Measurements from ENCODE around the gene MPHOSPH10. TPM values are rescaled to one million over a fixed set of nuclear protein-coding genes. Genes with fewer than 3 reads are reported as not detected.
"Not testable (repeated sequence)": the region's sequence is repeated elsewhere in the genome, so short reads cannot be mapped to it uniquely, and the experiment has no call there.

The MPHOSPH10 gene
- total RNA-seq (2021; fragmentation: NEBNext Ultra II Directional; extraction: Animal tissue kit (Norgen Biotek cat#: 25700)), result 10 to 100 TPM; 27.7 to 39.5 (median 36.5) TPM
- long read RNA-seq, transcript MPHOSPH10-201 (11 exons, 2,484 nt), result major isoform, 10 of 47 reads
- long read RNA-seq, partial matches to known transcripts, result 34 of 47 reads
- long read RNA-seq, other reads (novel, unspliced or antisense), result 1 of 47 reads

GRCh38 chr2:71130152-71130904, at the start of gene MPHOSPH10, which contains the start of gene MCEE:
MPHOSPH10 (plus strand) TSS chr2:71130634; CDS start chr2:71130666, 32 bp downstream.
MCEE (minus strand) TSS chr2:71130229; CDS start chr2:71130219, 10 bp downstream.
- Mint-ChIP-seq H3K27me3 (ENCODE audit: insufficient read depth) (no peaks in the 10 kb centered on the region; the same call in 1 of the 2 replicates), H3K36me3 (ENCODE audit: low read depth) (peaks cover 5% of the 10 kb centered on the region; the same call in 1 of the 2 replicates), H3K9me3 (no peaks in the 10 kb centered on the region), H3K4me3 (no peak within 1 kb of the TSS), H3K27ac (no peak within 1 kb of the TSS), H3K4me1 (ENCODE audit: low read depth) (peaks cover 23% of the 10 kb centered on the region)
- no peak for TF ChIP-seq CTCF (IDR thresholded peaks at IDR 0.05)
- peak; percentile 89 for DNase-seq

- Mint-ChIP-seq H3K27me3 (ENCODE audit: insufficient read depth) (peaks cover 5% of the 10 kb centered on the region), H3K27ac (peak overlapping the region; percentile 30; the same call in 1 of the 2 replicates), H3K36me3 (ENCODE audit: low read depth) (peaks cover 9% of the 10 kb centered on the region; the same call in 1 of the 2 replicates), H3K4me3 (no peak overlapping the region), H3K4me1 (ENCODE audit: low read depth) (no peaks in the 10 kb centered on the region; the same call in 1 of the 2 replicates), H3K9me3 (no peaks in the 10 kb centered on the region)
- TF ChIP-seq CTCF (IDR thresholded peaks at IDR 0.05), result no peak
- no peak for DNase-seq
Measured at GRCh38 chr2:71082402-71083252, 47.8 kb upstream of the MPHOSPH10 start.

GRCh38 chr2:71083297-71083696, 47.1 kb upstream of the MPHOSPH10 start:
- not testable (repeated sequence) for H3K4me1 Mint-ChIP-seq (ENCODE audit: low read depth); H3K36me3 Mint-ChIP-seq (ENCODE audit: low read depth); DNase-seq; H3K4me3 Mint-ChIP-seq; H3K27ac Mint-ChIP-seq; H3K9me3 Mint-ChIP-seq
- peaks cover 12% of the 10 kb centered on the region for H3K27me3 Mint-ChIP-seq (ENCODE audit: insufficient read depth)

- H3K4me3 Mint-ChIP-seq; DNase-seq; H3K36me3 Mint-ChIP-seq (ENCODE audit: low read depth); H3K27ac Mint-ChIP-seq; H3K4me1 Mint-ChIP-seq (ENCODE audit: low read depth); H3K9me3 Mint-ChIP-seq: not testable (repeated sequence)
- peaks cover 17% of the 10 kb centered on the region for H3K27me3 Mint-ChIP-seq (ENCODE audit: insufficient read depth)
Measured at GRCh38 chr2:71083752-71084312, 46.6 kb upstream of the MPHOSPH10 start.

- peaks cover 29% of the 10 kb centered on the region for H3K27me3 Mint-ChIP-seq (ENCODE audit: insufficient read depth)
- DNase-seq; H3K9me3 Mint-ChIP-seq; H3K4me1 Mint-ChIP-seq (ENCODE audit: low read depth); H3K27ac Mint-ChIP-seq; H3K36me3 Mint-ChIP-seq (ENCODE audit: low read depth); H3K4me3 Mint-ChIP-seq: not testable (repeated sequence)
Measured at GRCh38 chr2:71085325-71086003, 45.0 kb upstream of the MPHOSPH10 start.

- not testable (repeated sequence) for H3K36me3 Mint-ChIP-seq (ENCODE audit: low read depth)
- peaks cover 44% of the 10 kb centered on the region for H3K27me3 Mint-ChIP-seq (ENCODE audit: insufficient read depth)
Measured at GRCh38 chr2:71089475-71089874, 41.0 kb upstream of the MPHOSPH10 start.

GRCh38 chr2:71091808-71092207, 38.6 kb upstream of the MPHOSPH10 start:
- H3K27ac Mint-ChIP-seq; H3K9me3 Mint-ChIP-seq; DNase-seq; H3K4me3 Mint-ChIP-seq; H3K4me1 Mint-ChIP-seq (ENCODE audit: low read depth); H3K36me3 Mint-ChIP-seq (ENCODE audit: low read depth): not testable (repeated sequence)
- peaks cover 54% of the 10 kb centered on the region for H3K27me3 Mint-ChIP-seq (ENCODE audit: insufficient read depth)

More at GRCh38 chr2:71089475-71089874, 41.0 kb upstream of the MPHOSPH10 start:
- not testable (repeated sequence) for H3K4me1 Mint-ChIP-seq (ENCODE audit: low read depth); H3K27ac Mint-ChIP-seq; DNase-seq; H3K9me3 Mint-ChIP-seq; H3K4me3 Mint-ChIP-seq

- H3K9me3 Mint-ChIP-seq; H3K36me3 Mint-ChIP-seq (ENCODE audit: low read depth); H3K4me3 Mint-ChIP-seq; H3K27ac Mint-ChIP-seq; H3K4me1 Mint-ChIP-seq (ENCODE audit: low read depth); DNase-seq: not testable (repeated sequence)
- peaks cover 55% of the 10 kb centered on the region for H3K27me3 Mint-ChIP-seq (ENCODE audit: insufficient read depth)
Measured at GRCh38 chr2:71092491-71093260, 37.8 kb upstream of the MPHOSPH10 start.
